Endothelial cell (in vitro differentiated cells): ENCODE measurements around the gene WDR5. TPM values are rescaled to one million over a fixed set of nuclear protein-coding genes. Genes with fewer than 3 reads are reported as not detected.

ENCODE experiments used
- DNase-seq: peaks from one replicate; pipeline ENCODE4 v3.0.0; 2021; ENCODE audit warnings: low spot score
- H3K27ac Mint-ChIP-seq: one replicate; pipeline ENCODE4 v1.8.0; 2021; ENCODE audit warnings: mixed read lengths, inconsistent platforms; ENCODE audit not compliant: unreplicated experiment
- H3K27me3 Mint-ChIP-seq: one replicate; pipeline ENCODE4 v1.8.0; 2021; ENCODE audit warnings: mild to moderate bottlenecking, moderate library complexity, mixed read lengths, inconsistent platforms; ENCODE audit not compliant: unreplicated experiment
- H3K36me3 Mint-ChIP-seq: one replicate; pipeline ENCODE4 v1.8.0; 2021; ENCODE audit warnings: mild to moderate bottlenecking, low read depth, mixed read lengths, inconsistent platforms; ENCODE audit not compliant: unreplicated experiment
- H3K4me1 Mint-ChIP-seq: one replicate; pipeline ENCODE4 v1.8.0; 2021; ENCODE audit warnings: mild to moderate bottlenecking, mixed read lengths, inconsistent platforms; ENCODE audit not compliant: unreplicated experiment
- H3K4me3 Mint-ChIP-seq: one replicate; pipeline ENCODE4 v1.8.0; 2021; ENCODE audit warnings: mild to moderate bottlenecking, mixed read lengths, inconsistent platforms; ENCODE audit not compliant: unreplicated experiment
- H3K9me3 Mint-ChIP-seq: one replicate; pipeline ENCODE4 v1.8.0; 2021; ENCODE audit warnings: mixed read lengths, inconsistent platforms; ENCODE audit not compliant: unreplicated experiment
- CTCF ChIP-seq: fragments of 200-600 bp; sonication (generic); IDR thresholded peaks from one replicate; pipeline ENCODE4 v1.5.0; 2021; ENCODE audit warnings: antibody characterized with exemption; ENCODE audit not compliant: unreplicated experiment
- total RNA-seq: library from RNA; stranded (reverse); fragmentation: NEBNext Ultra II Directional; extraction: Animal tissue kit (Norgen Biotek cat#: 25700); gene quantifications from one replicate; pipeline ENCODE4 v1.2.1, GENCODE V29; 2021; ENCODE audit not compliant: unreplicated experiment

The WDR5 gene
- total RNA-seq, 1 donor from 2014 or later: 26.5 TPM

- Mint-ChIP-seq H3K4me1 (peaks cover 1% of the 10 kb centered on the region), H3K9me3 (no peaks in the 10 kb centered on the region), H3K4me3 (no peak overlapping the region), H3K27me3 (peaks cover 3% of the 10 kb centered on the region), H3K36me3 (no peaks in the 10 kb centered on the region), H3K27ac (no peak overlapping the region)
- TF ChIP-seq CTCF: no peak
- DNase-seq: no peak
Measured at GRCh38 chr9:134169724-134170401, 34.0 kb downstream of the WDR5 start.

- peaks cover 3% of the 10 kb centered on the region for H3K4me1 Mint-ChIP-seq
- no peak for DNase-seq
- H3K27ac Mint-ChIP-seq: no peak overlapping the region
- no peak overlapping the region for H3K4me3 Mint-ChIP-seq
- H3K27me3 Mint-ChIP-seq: peaks cover 5% of the 10 kb centered on the region
- no peak for TF ChIP-seq CTCF
- H3K36me3 Mint-ChIP-seq: no peaks in the 10 kb centered on the region
- H3K9me3 Mint-ChIP-seq: no peaks in the 10 kb centered on the region
Measured at GRCh38 chr9:134170532-134171315, 34.8 kb downstream of the WDR5 start.

GRCh38 chr9:134171316-134172197 is 35.7 kb downstream of the WDR5 start:
- Mint-ChIP-seq H3K36me3 (no peaks in the 10 kb centered on the region), H3K27ac (no peak overlapping the region), H3K4me3 (no peak overlapping the region), H3K9me3 (no peaks in the 10 kb centered on the region), H3K27me3 (peaks cover 5% of the 10 kb centered on the region), H3K4me1 (peaks cover 3% of the 10 kb centered on the region)
- no peak for DNase-seq
- no peak for TF ChIP-seq CTCF

GRCh38 chr9:134172198-134173126 is 36.6 kb downstream of the WDR5 start:
- no peak for DNase-seq
- peaks cover 3% of the 10 kb centered on the region for H3K4me1 Mint-ChIP-seq
- no peak for TF ChIP-seq CTCF
- H3K9me3 Mint-ChIP-seq: no peaks in the 10 kb centered on the region
- H3K36me3 Mint-ChIP-seq: no peaks in the 10 kb centered on the region
- peaks cover 5% of the 10 kb centered on the region for H3K27me3 Mint-ChIP-seq
- no peak overlapping the region for H3K27ac Mint-ChIP-seq
- no peak overlapping the region for H3K4me3 Mint-ChIP-seq
